Sigmoid colon (tissue), 7 donors: ENCODE results near the gene NOC2L. TPM values are rescaled to one million over a fixed set of nuclear protein-coding genes. Genes with fewer than 3 reads are reported as not detected.

Source experiments
- DNase-seq: peaks from one replicate; pipeline ENCODE4 v3.0.0-alpha.2; 2019
- H3K27ac ChIP-seq, 4 donors: fragments of 200-600 bp; sonication (generic); one replicate each; pipeline ENCODE4 v1.5.1; 2016 to 2019; ENCODE audit warnings: mild to moderate bottlenecking in 1 of 4
- H3K27me3 ChIP-seq, 3 donors: fragments of 200-600 bp; sonication (generic); one replicate each; pipeline ENCODE4 v1.5.1; 2019; ENCODE audit warnings: mild to moderate bottlenecking in 1 of 3
- H3K36me3 ChIP-seq, 4 donors: fragments of 200-600 bp; sonication (generic); one replicate each; pipeline ENCODE4 v1.5.1; 2016 to 2019
- H3K4me1 ChIP-seq, 4 donors: fragments of 200-600 bp; sonication (generic); one replicate each; pipeline ENCODE4 v1.5.1; 2017 to 2019
- H3K4me3 ChIP-seq, 4 donors: fragments of 200-600 bp; sonication (generic); one replicate each; pipeline ENCODE4 v1.5.1; 2017 to 2019; ENCODE audit warnings: mild to moderate bottlenecking in 2 of 4, moderate library complexity in 1 of 4
- H3K9me3 ChIP-seq, 4 donors: fragments of 200-600 bp in 3 of 4; sonication (generic) in 3 of 4; one replicate each; pipeline versions ENCODE4 v1.5.1 to v1.6.1; 2013 to 2019
- CTCF ChIP-seq, 4 experiments: fragments of 450-650 bp in 3 of 4; fragments of 200-600 bp in 1 of 4; IDR thresholded peaks; one replicate each; pipeline ENCODE4 v1.5.1; 2016 to 2019; ENCODE audit warnings: antibody characterized with exemption in 4 of 4, mild to moderate bottlenecking in 3 of 4, moderate library complexity in 2 of 4
- EP300 ChIP-seq, 4 donors: sonication (generic); formaldehyde crosslinking; IDR thresholded peaks; one replicate each; pipeline ENCODE4 v1.6.1; 2017; ENCODE audit warnings: antibody characterized with exemption in 4 of 4
- POLR2A ChIP-seq, 2 donors: fragments of 450-650 bp; IDR thresholded peaks; one replicate each; pipeline ENCODE4 v1.6.1; 2016; ENCODE audit warnings: antibody characterized with exemption in 2 of 2, mild to moderate bottlenecking in 2 of 2, moderate library complexity in 2 of 2
- POLR2AphosphoS5 ChIP-seq, 4 donors: sonication (generic); formaldehyde crosslinking; IDR thresholded peaks; one replicate each; pipeline ENCODE4 v1.6.1; 2017; ENCODE audit warnings: antibody characterized with exemption in 4 of 4
- WGBS, 2 donors: extraction: QIAGEN DNeasy Blood & Tissue Kit; methylation state at CpG; one replicate each; pipeline ENCODE4 v1.1.7; 2013; 5-methylcytosine and 5-hydroxymethylcytosine counted together
- intact Hi-C: fragments of 100-400 bp; cut with DNase I; formaldehyde crosslinking; loops from one replicate; pipeline ENCODE4 v1.15.1; 2023
- polyA plus RNA-seq, 3 donors: library from polyadenylated mRNA; stranded (reverse); fragments of 200-250 nt; gene quantifications; one replicate each; pipeline ENCODE4 v1.2.3, GENCODE V29; 2013
- total RNA-seq, 4 donors: library from RNA; depleted of rRNA; stranded (reverse); fragments of >200 nt; gene quantifications; one replicate each; pipeline ENCODE4 v1.1.0, GENCODE V29; 2016
- donor health status: healthy with polysubstance abuse.
- donor health status: Bipolar disorder and iron deficiency.
- donor health status: healthy.

Gene NOC2L
- total RNA-seq, result 10 to 100 TPM; 26.0 to 32.6 (median 27.8) TPM
- 10 to 100 TPM; 25.4 to 81.6 (median 25.8) TPM for polyA plus RNA-seq

- WGBS, 2 donors, result 7 to 10% methylated on average over 101 of the region's 101 CpGs
- DNase-seq, result peak; percentile 95
- peaks cover 22 to 44% (median 24%) of the 10 kb centered on the region in 4 donors for H3K36me3 ChIP-seq
- intact Hi-C loops, result loop anchor here (1.0 to 5.0 kb wide), 2 partner anchors 42 to 52 kb away; no protein-coding TSS in a partner anchor
- H3K4me3 ChIP-seq, result peak within 1 kb of the TSS; percentile 70 to 100 (median 86)
- TF ChIP-seq POLR2A (IDR thresholded peaks at IDR 0.05) (peak in 1 of 2 donors; percentile 51), POLR2AphosphoS5 (IDR thresholded peaks at IDR 0.05) (peak; percentile 59 to 75 (median 67)), CTCF (IDR thresholded peaks at IDR 0.05) (no peak)
- H3K27me3 ChIP-seq, result no peaks in the 10 kb centered on the region
- no peaks in the 10 kb centered on the region for H3K9me3 ChIP-seq
- H3K27ac ChIP-seq, result peak within 1 kb of the TSS; percentile 38 to 69 (median 66)
- H3K4me1 ChIP-seq, result peaks cover 0 to 48% (median 38%) of the 10 kb centered on the region in 4 donors
Measured at GRCh38 chr1:958823-959730, at the start of gene NOC2L. Gene NOC2L (minus strand): TSS chr1:959256. CDS start chr1:959240, 16 bp downstream.

GRCh38 chr1:1006305-1007159 is 47.5 kb upstream of the NOC2L start:
- H3K27me3 ChIP-seq, result no peaks in the 10 kb centered on the region
- no peak overlapping the region for H3K27ac ChIP-seq
- 44 to 79% methylated on average over 37 of the region's 37 CpGs for WGBS, 2 donors

GRCh38 chr1:1005774-1006304 is 46.8 kb upstream of the NOC2L start:
- Histone ChIP-seq H3K9me3 (no peaks in the 10 kb centered on the region), H3K4me1 (peaks cover 0 to 31% (median 24%) of the 10 kb centered on the region in 4 donors), H3K36me3 (no peaks in the 10 kb centered on the region), H3K27ac (peak overlapping the region in 2 of 4 donors; percentile 40 to 47), H3K27me3 (no peaks in the 10 kb centered on the region), H3K4me3 (no peak overlapping the region)
- TF ChIP-seq POLR2AphosphoS5 (IDR thresholded peaks at IDR 0.05) (no peak), CTCF (IDR thresholded peaks at IDR 0.05) (no peak), EP300 (IDR thresholded peaks at IDR 0.05) (no peak), POLR2A (IDR thresholded peaks at IDR 0.05) (no peak)
- DNase-seq, result no peak
- 65 to 73% methylated on average over 23 of the region's 23 CpGs for WGBS, 2 donors
- intact Hi-C loops, result no loop called here

More at GRCh38 chr1:1006305-1007159, 47.5 kb upstream of the NOC2L start:
- H3K4me1 ChIP-seq, result peaks cover 0 to 24% (median 17%) of the 10 kb centered on the region in 4 donors
- no peaks in the 10 kb centered on the region for H3K9me3 ChIP-seq
- no peak overlapping the region for H3K4me3 ChIP-seq
- TF ChIP-seq EP300 (IDR thresholded peaks at IDR 0.05), result no peak
- no peak for TF ChIP-seq CTCF (IDR thresholded peaks at IDR 0.05)
- no peak for TF ChIP-seq POLR2A (IDR thresholded peaks at IDR 0.05)
- TF ChIP-seq POLR2AphosphoS5 (IDR thresholded peaks at IDR 0.05), result no peak
- DNase-seq, result peak; percentile 68
- no peaks in the 10 kb centered on the region for H3K36me3 ChIP-seq
- intact Hi-C loops, result no loop called here

GRCh38 chr1:1004780-1005697 is 46.0 kb upstream of the NOC2L start:
- Histone ChIP-seq H3K36me3 (no peaks in the 10 kb centered on the region), H3K27ac (peak overlapping the region in 2 of 4 donors; percentile 40 to 47), H3K4me3 (no peak overlapping the region), H3K9me3 (no peaks in the 10 kb centered on the region), H3K27me3 (no peaks in the 10 kb centered on the region), H3K4me1 (peaks cover 0 to 36% (median 27%) of the 10 kb centered on the region in 4 donors)
- WGBS, 2 donors, result 16 to 19% methylated on average over 21 of the region's 21 CpGs
- peak; percentile 79 for DNase-seq
- TF ChIP-seq CTCF (IDR thresholded peaks at IDR 0.05) (no peak), EP300 (IDR thresholded peaks at IDR 0.05) (no peak), POLR2A (IDR thresholded peaks at IDR 0.05) (no peak), POLR2AphosphoS5 (IDR thresholded peaks at IDR 0.05) (no peak)
- intact Hi-C loops, result no loop called here
